ENCODE results near the gene ADAD2. TPM values are rescaled to one million over a fixed set of nuclear protein-coding genes. Genes with fewer than 3 reads are reported as not detected.

ADAD2 gene
- not detected for total RNA-seq

GRCh38 chr16:84190731-84191388 is at the start of gene ADAD2:
TSS of gene ADAD2 (plus strand) at chr16:84191157. CDS start at chr16:84191231, 74 bp downstream.
- DNase-seq (ENCODE audit: low spot score in 2 of 2) (no peak), FAIRE-seq (no peak)

GRCh38 chr16:84143081-84143480 is 47.9 kb upstream of the ADAD2 start:
- DNase-seq (ENCODE audit: low spot score in 2 of 2) (no peak), FAIRE-seq (no peak)

GRCh38 chr16:84143784-84144199 is 47.2 kb upstream of the ADAD2 start:
- no peak for FAIRE-seq
- DNase-seq (ENCODE audit: low spot score in 2 of 2) = no peak

GRCh38 chr16:84144209-84144858 is 46.6 kb upstream of the ADAD2 start:
- no peak for FAIRE-seq
- DNase-seq (ENCODE audit: low spot score in 2 of 2) = peak; percentile 22 to 26

GRCh38 chr16:84144859-84145639 is 45.9 kb upstream of the ADAD2 start, which contains the start of the genes DNAAF1 and HSDL1:
TSS of gene DNAAF1 (plus strand) at chr16:84145308. CDS start at chr16:84145441, 133 bp downstream.
TSS of gene HSDL1 (minus strand) at chr16:84145177. CDS start at chr16:84131321, 13,856 bp downstream.
- FAIRE-seq = no peak
- DNase-seq (ENCODE audit: low spot score in 2 of 2) = peak; percentile 97

GRCh38 chr16:84150926-84151325 is 40.0 kb upstream of the ADAD2 start:
- FAIRE-seq (no peak), DNase-seq (ENCODE audit: low spot score in 2 of 2) (no peak)

- FAIRE-seq (no peak), DNase-seq (ENCODE audit: low spot score in 2 of 2) (no peak)
Observed at GRCh38 chr16:84153660-84154214, 37.2 kb upstream of the ADAD2 start.

GRCh38 chr16:84155226-84155625 is 35.7 kb upstream of the ADAD2 start:
- no peak for DNase-seq (ENCODE audit: low spot score in 2 of 2)
- no peak for FAIRE-seq

GRCh38 chr16:84155771-84156170 is 35.2 kb upstream of the ADAD2 start:
- no peak for FAIRE-seq
- no peak for DNase-seq (ENCODE audit: low spot score in 2 of 2)

- DNase-seq (ENCODE audit: low spot score in 2 of 2) (no peak), FAIRE-seq (no peak)
Observed at GRCh38 chr16:84156342-84156784, 34.6 kb upstream of the ADAD2 start.

- no peak for DNase-seq (ENCODE audit: low spot score in 2 of 2)
- FAIRE-seq = no peak
Observed at GRCh38 chr16:84159007-84159406, 31.9 kb upstream of the ADAD2 start.

GRCh38 chr16:84159800-84160199 is 31.2 kb upstream of the ADAD2 start:
- FAIRE-seq (no peak), DNase-seq (ENCODE audit: low spot score in 2 of 2) (no peak)

GRCh38 chr16:84161037-84161436 is 29.9 kb upstream of the ADAD2 start:
- DNase-seq (ENCODE audit: low spot score in 2 of 2) (no peak), FAIRE-seq (no peak)

- DNase-seq (ENCODE audit: low spot score in 2 of 2) (no peak), FAIRE-seq (no peak)
Observed at GRCh38 chr16:84161801-84162200, 29.2 kb upstream of the ADAD2 start.

GRCh38 chr16:84165746-84166145 is 25.2 kb upstream of the ADAD2 start:
- DNase-seq (ENCODE audit: low spot score in 2 of 2) (no peak), FAIRE-seq (no peak)

- FAIRE-seq (no peak), DNase-seq (ENCODE audit: low spot score in 2 of 2) (no peak)
Observed at GRCh38 chr16:84166796-84167695, 23.9 kb upstream of the ADAD2 start.

GRCh38 chr16:84169765-84170310 is 21.1 kb upstream of the ADAD2 start:
- DNase-seq (ENCODE audit: low spot score in 2 of 2) = no peak
- no peak for FAIRE-seq

GRCh38 chr16:84174396-84174795 is 16.6 kb upstream of the ADAD2 start:
- FAIRE-seq (no peak), DNase-seq (ENCODE audit: low spot score in 2 of 2) (no peak)

- FAIRE-seq (no peak), DNase-seq (ENCODE audit: low spot score in 2 of 2) (peak in 1 of 2 donors; percentile 41)
Observed at GRCh38 chr16:84175350-84176081, 15.4 kb upstream of the ADAD2 start.

Data from frontal cortex (tissue), 4 donors.